Epithelial cell of esophagus (primary cell): ENCODE results near the gene TDRD9.
"Not testable (repeated sequence)": the region's sequence is repeated elsewhere in the genome, so short reads cannot be mapped to it uniquely, and the experiment has no call there.

Source experiments
- DNase-seq: peaks from one replicate; pipeline ENCODE4 v3.0.0; 2010; ENCODE audit warnings: low read depth
- H3K4me3 ChIP-seq: 2 replicates; pipeline ENCODE4 v1.5.1; 2011; ENCODE audit warnings: mild to moderate bottlenecking, low read length, control low read depth
- TF ChIP-seq, protein P1 (sequence below): IDR thresholded peaks from 2 replicates; pipeline ENCODE4 v1.5.1; 2011; ENCODE audit warnings: low read depth, mild to moderate bottlenecking, low read length, control low read depth, inconsistent platforms; ENCODE audit not compliant: insufficient read depth; ENCODE audit errors: missing control alignments

Gene TDRD9

DNA sequence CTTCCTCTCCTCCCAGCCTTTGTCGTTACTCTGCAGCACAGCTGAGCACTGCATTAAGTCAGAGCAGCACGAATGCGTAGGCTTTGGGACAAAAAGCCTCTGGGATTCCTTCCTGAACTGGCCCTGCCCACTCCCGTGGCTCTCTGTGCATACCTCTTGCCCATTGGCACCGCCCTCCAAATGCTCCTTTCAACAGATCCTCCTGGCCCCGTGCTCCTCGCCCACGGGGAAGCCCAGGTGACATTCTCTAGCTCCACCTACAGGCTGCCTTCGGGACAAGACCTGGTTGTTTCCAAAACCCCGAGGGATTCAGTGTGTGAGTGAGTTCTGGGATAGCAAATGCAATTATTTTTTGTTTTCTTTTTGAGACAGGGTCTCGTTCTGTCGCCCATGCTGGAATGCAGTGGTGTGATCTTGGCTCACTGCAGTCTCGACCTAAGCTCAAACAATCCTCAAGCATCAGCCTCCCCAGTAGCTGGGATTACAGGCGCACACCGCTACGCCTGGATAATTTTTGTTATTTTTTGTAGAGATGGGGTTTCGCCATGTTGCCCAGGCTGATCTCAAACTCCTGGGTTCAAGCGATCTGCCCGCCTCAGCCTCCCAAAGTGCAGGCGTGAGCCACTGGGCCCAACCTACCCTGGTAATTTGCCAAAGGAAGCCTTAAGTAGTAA, 17.9 kb upstream of the TDRD9 start:
- peak; percentile 96 for DNase-seq
- TF ChIP-seq, protein P1, sequence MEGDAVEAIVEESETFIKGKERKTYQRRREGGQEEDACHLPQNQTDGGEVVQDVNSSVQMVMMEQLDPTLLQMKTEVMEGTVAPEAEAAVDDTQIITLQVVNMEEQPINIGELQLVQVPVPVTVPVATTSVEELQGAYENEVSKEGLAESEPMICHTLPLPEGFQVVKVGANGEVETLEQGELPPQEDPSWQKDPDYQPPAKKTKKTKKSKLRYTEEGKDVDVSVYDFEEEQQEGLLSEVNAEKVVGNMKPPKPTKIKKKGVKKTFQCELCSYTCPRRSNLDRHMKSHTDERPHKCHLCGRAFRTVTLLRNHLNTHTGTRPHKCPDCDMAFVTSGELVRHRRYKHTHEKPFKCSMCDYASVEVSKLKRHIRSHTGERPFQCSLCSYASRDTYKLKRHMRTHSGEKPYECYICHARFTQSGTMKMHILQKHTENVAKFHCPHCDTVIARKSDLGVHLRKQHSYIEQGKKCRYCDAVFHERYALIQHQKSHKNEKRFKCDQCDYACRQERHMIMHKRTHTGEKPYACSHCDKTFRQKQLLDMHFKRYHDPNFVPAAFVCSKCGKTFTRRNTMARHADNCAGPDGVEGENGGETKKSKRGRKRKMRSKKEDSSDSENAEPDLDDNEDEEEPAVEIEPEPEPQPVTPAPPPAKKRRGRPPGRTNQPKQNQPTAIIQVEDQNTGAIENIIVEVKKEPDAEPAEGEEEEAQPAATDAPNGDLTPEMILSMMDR: peak; percentile 95
- H3K4me3 ChIP-seq: no peak overlapping the region

DNA sequence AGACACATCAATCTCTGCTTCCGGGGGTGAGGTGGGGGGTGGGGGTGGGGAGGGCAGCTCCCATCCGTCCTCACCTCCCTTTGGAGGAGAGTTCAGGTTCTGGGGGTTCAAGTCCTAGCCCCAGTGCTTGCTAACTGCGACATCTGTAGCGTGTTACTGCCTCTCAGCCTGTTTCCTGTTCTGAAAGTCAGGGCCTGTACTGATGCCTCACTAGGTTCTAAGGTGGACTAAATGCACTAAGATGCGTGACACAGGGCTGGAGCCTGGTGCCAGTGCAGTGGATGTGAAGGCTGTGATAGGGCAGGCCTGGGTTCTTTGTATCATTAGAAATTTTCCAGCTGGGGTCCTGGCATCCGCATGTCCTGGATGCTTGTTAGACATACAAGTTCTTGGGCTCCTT, 17.3 kb upstream of the TDRD9 start:
- TF ChIP-seq, protein P1: no peak
- no peak overlapping the region for H3K4me3 ChIP-seq

DNA sequence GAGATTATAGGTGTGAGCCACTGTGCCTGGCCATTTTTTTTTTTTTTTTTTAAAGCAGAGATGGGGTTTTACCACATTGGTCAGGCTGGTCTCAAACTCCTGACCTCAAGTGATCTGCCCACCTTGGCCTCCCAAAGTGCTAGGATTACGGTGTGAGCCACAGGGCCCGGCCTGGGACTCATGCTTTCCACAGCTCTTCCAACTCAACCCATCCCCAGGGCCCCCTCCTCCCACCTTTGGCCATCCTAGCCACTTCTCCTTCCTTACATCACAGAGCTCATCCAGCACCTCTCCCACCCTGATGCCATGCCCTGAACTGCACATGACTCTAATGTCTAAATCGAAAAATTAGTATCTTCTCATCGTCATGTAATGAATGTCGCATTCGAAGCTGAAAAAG, 12.6 kb upstream of the TDRD9 start:
- no peak overlapping the region for H3K4me3 ChIP-seq
- DNase-seq: no peak
- TF ChIP-seq, protein P1: no peak

More for the DNA sequence above, 17.3 kb upstream of the TDRD9 start:
- DNase-seq: no peak

DNA sequence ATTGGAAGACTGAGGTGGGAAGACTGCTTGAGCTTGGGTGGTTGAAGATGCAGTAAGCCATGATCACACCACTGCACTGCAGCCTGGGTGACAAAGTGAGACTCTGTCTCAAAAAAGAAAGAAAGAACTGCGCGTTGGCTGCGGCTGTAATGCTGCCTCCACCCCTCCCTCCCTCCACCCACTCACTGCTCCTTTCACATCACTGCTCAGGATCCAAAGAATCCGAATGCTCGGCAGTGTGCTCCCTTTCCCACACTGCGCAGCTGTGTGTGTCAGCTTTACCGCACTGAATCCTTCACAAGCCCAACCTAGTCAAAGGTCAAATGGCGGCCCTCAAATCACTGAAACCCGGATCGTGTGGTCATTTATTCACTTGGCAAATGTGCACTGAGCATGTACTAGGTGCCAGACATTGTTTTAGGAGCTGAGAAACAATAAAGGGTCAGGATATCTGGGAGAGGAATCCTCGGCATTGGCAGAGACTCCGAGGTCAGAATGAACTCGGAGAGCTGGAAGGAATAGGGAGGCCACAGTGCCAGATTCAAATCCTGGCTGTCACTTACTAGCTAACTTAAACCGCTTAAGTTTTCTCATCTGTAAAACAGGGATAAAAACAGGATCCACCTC, 11.5 kb upstream of the TDRD9 start:
- TF ChIP-seq, protein P1: no peak
- no peak for DNase-seq
- no peak overlapping the region for H3K4me3 ChIP-seq

DNA sequence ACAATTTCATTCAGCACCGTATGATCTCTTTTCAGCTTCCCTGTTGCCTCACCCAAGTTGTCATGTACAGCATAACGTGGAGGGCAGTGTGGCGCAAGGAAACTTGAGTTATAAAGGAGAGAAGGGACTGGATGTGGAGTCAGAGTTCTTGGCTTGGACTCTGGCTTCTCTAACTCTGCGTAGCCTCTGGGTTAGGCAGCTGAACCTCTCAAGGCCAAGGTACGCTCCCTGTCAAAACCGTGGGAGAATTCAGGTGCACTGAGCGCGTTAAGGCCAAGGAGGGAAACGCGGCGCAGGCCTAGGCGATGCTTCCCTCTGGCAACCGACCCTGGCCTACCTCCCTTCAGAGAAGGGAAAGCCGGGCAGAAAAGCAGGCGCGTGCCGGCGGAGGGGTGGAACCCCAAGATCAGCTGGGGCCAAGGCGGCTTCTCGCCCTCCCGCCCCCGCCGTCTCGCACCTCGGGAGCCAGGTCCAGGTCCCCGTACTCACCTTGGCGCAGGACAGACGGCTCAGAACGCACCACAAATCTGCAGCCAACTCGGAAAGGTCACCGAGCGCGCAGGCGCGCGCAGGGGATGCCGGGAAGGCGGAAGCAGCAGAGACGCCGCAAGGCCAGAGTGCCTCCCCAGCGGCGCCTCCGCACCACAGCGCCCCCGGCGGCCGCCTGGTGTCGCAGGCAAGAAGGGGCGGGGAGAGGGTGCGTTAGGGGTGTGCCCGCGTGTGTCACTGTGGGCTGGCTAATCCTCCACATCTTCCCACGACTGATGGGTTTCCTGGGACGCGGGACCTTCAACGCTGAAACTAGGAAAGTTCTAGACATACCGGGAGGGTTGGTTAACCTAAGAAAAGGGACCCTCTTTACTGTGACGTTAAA, 7.0 kb upstream of the TDRD9 start:
- H3K4me3 ChIP-seq: peak overlapping the region; percentile 71
- TF ChIP-seq, protein P1: peak; percentile 72
- DNase-seq: peak; percentile 96

DNA sequence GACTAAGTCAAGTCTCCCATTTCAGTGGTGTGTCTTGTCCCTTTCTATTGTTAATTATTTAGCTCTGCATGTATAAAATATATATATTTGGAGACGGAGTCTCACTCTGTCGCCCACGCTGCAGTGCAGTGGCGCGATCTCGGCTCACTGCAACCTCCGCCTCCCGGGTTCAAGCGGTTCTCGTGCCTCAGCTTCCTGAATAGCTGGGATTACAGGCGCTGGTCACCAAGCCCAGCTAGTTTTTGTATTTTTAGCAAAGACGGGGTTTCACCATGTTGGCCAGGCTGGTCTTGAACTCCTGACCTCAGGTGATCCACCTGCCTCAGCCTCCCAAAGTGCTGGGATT, 6.4 kb upstream of the TDRD9 start:
- peak overlapping the region; percentile 25 for H3K4me3 ChIP-seq
- not testable (repeated sequence) for DNase-seq

DNA sequence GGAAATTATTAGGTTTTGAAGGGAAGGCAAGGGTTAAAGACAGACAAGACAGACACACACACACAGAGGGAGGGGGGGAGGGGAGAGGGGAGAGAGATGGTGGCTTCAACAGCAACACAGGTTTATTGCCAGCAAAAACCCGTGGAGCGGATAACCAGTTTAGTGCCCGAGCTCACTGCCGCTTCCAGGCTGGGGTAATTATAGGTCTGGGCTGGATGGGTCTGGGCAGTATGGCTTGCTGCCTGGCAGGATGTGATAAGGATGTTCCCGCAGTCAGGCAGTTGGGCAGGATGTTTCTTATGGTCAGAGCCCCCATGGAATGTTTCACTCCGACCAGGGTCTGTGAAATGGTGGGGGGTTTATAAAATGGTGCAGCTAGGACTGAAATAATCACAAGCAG, 4.4 kb upstream of the TDRD9 start:
- no peak overlapping the region for H3K4me3 ChIP-seq
- no peak for DNase-seq
- TF ChIP-seq, protein P1: no peak
